Osteocyte (in vitro differentiated cells): ENCODE measurements around the gene MAPRE2. TPM values are rescaled to one million over a fixed set of nuclear protein-coding genes. Genes with fewer than 3 reads are reported as not detected.

Experiments used
- DNase-seq: peaks from one replicate; pipeline ENCODE4 v3.0.0; 2021; ENCODE audit warnings: mixed read lengths; ENCODE audit not compliant: unreplicated experiment; ENCODE audit errors: extremely low spot score
- H3K27ac Mint-ChIP-seq: one replicate; pipeline ENCODE4 v1.8.0; 2021; ENCODE audit warnings: mild to moderate bottlenecking, mixed read lengths; ENCODE audit not compliant: unreplicated experiment
- H3K27me3 Mint-ChIP-seq: one replicate; pipeline ENCODE4 v1.8.0; 2021; ENCODE audit warnings: mixed read lengths; ENCODE audit not compliant: unreplicated experiment
- H3K36me3 Mint-ChIP-seq: one replicate; pipeline ENCODE4 v1.8.0; 2021; ENCODE audit warnings: mixed read lengths; ENCODE audit not compliant: unreplicated experiment
- H3K4me1 Mint-ChIP-seq: one replicate; pipeline ENCODE4 v1.8.0; 2021; ENCODE audit warnings: mixed read lengths; ENCODE audit not compliant: unreplicated experiment
- H3K4me3 Mint-ChIP-seq: one replicate; pipeline ENCODE4 v1.8.0; 2021; ENCODE audit warnings: mild to moderate bottlenecking, moderate library complexity, mixed read lengths; ENCODE audit not compliant: unreplicated experiment
- H3K9me3 Mint-ChIP-seq: one replicate; pipeline ENCODE4 v1.8.0; 2021; ENCODE audit warnings: mixed read lengths; ENCODE audit not compliant: unreplicated experiment
- total RNA-seq: library from RNA; stranded (reverse); gene quantifications from 2 replicates; pipeline ENCODE4 v1.2.1, GENCODE V29; 2021
- TF ChIP-seq, protein P1 (sequence below): fragments of 200-600 bp; sonication (generic); IDR thresholded peaks from 2 replicates; pipeline ENCODE4 v1.5.0; 2021; ENCODE audit warnings: antibody characterized with exemption, mild to moderate bottlenecking, moderate library complexity

The MAPRE2 gene
- total RNA-seq, 1 donor from 2014 or later, result 50.0 TPM

DNA sequence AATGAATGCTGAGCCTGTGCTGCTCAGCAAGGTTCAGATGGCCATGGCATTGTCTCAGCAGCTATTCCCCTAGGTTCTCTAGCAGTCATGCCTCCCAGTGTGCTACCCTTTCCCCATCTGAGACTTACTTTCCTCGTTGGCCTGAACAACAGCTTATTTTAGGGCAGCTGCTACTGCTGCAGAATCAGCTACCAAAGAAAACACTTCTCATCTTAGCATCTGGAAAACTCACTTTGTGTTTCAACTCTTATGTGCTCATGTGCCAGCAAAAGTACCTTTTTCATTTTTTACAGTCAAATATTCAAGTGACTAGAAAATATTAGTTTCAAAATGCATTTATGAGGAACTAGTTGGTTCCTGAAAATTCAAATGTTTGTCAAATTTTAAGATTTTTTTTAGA lies 139.2 kb downstream of the MAPRE2 start:
- TF ChIP-seq, protein P1, sequence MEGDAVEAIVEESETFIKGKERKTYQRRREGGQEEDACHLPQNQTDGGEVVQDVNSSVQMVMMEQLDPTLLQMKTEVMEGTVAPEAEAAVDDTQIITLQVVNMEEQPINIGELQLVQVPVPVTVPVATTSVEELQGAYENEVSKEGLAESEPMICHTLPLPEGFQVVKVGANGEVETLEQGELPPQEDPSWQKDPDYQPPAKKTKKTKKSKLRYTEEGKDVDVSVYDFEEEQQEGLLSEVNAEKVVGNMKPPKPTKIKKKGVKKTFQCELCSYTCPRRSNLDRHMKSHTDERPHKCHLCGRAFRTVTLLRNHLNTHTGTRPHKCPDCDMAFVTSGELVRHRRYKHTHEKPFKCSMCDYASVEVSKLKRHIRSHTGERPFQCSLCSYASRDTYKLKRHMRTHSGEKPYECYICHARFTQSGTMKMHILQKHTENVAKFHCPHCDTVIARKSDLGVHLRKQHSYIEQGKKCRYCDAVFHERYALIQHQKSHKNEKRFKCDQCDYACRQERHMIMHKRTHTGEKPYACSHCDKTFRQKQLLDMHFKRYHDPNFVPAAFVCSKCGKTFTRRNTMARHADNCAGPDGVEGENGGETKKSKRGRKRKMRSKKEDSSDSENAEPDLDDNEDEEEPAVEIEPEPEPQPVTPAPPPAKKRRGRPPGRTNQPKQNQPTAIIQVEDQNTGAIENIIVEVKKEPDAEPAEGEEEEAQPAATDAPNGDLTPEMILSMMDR, result no peak
- DNase-seq, result no peak
- Mint-ChIP-seq H3K4me1 (no peaks in the 10 kb centered on the region), H3K36me3 (no peaks in the 10 kb centered on the region), H3K4me3 (no peak overlapping the region), H3K9me3 (peaks cover 13% of the 10 kb centered on the region), H3K27ac (no peak overlapping the region), H3K27me3 (peaks cover 23% of the 10 kb centered on the region)

DNA sequence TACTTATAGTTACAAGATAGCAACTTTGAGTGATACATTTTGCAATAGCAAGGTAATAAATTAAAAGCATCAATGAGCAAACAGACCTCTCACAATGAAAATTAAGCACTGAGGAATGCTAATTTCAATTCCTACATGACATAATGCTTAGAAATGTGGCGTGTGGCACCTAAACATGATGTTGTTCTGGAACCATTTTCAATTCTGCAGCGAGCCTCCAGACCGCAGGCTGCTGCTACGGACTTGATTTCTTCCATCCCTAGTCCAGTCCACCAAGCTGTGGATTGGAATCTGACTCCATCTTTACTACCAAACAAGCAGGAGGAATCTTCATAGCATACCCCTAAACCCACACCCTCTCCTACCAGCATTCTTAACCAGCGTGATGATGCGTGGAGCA lies 140.9 kb downstream of the MAPRE2 start:
- no peaks in the 10 kb centered on the region for H3K36me3 Mint-ChIP-seq
- no peak overlapping the region for H3K27ac Mint-ChIP-seq
- H3K4me1 Mint-ChIP-seq, result no peaks in the 10 kb centered on the region
- peaks cover under 1% of the 10 kb centered on the region for H3K9me3 Mint-ChIP-seq
- H3K4me3 Mint-ChIP-seq, result no peak overlapping the region
- TF ChIP-seq, protein P1, result no peak
- H3K27me3 Mint-ChIP-seq, result peaks cover 18% of the 10 kb centered on the region
- no peak for DNase-seq

DNA sequence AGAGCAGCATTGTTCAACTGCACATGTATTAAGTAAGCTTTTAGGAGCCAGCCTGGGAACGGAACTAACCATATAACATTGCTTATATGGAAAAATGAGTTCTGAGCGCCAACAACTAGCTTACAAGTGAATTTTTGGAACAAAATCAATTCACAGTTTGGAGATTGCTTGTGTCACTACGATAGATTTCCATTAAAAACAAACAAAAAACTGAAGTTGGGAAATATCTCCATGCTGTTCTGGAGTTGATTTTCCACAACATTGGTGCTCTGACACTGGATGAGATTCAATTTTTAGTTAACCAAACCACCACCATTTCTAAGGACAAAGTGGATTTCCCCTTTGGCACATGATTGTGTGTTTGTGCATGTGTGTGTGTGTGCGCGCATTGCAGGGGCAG lies 142.7 kb downstream of the MAPRE2 start:
- Mint-ChIP-seq H3K27me3 (peaks cover 18% of the 10 kb centered on the region), H3K9me3 (no peaks in the 10 kb centered on the region), H3K4me1 (no peaks in the 10 kb centered on the region), H3K27ac (no peak overlapping the region), H3K4me3 (no peak overlapping the region), H3K36me3 (no peaks in the 10 kb centered on the region)
- TF ChIP-seq, protein P1, result no peak
- DNase-seq, result no peak

DNA sequence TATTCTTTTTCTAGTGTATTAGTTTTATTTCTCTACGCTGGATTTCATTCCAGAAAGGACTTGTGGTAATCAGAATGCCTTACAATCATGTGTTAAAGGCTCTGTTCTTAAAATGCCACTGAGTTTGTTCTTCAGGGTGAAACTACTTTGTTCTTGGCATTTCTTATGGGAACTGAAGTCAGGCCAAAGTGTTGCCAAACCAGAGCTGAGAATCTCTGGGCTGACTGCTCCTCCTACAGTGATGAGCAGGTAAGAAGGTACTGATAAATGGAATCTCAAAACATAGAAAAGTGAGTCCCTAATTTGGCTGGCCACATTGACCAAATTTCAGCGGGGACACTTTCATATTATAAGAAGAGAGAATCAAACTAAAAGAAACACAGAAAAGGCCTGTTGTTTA lies 144.6 kb downstream of the MAPRE2 start:
- TF ChIP-seq, protein P1, result no peak
- H3K36me3 Mint-ChIP-seq, result no peaks in the 10 kb centered on the region
- no peak for DNase-seq
- no peak overlapping the region for H3K4me3 Mint-ChIP-seq
- peaks cover 18% of the 10 kb centered on the region for H3K27me3 Mint-ChIP-seq
- H3K27ac Mint-ChIP-seq, result no peak overlapping the region
- no peaks in the 10 kb centered on the region for H3K9me3 Mint-ChIP-seq
- no peaks in the 10 kb centered on the region for H3K4me1 Mint-ChIP-seq

DNA sequence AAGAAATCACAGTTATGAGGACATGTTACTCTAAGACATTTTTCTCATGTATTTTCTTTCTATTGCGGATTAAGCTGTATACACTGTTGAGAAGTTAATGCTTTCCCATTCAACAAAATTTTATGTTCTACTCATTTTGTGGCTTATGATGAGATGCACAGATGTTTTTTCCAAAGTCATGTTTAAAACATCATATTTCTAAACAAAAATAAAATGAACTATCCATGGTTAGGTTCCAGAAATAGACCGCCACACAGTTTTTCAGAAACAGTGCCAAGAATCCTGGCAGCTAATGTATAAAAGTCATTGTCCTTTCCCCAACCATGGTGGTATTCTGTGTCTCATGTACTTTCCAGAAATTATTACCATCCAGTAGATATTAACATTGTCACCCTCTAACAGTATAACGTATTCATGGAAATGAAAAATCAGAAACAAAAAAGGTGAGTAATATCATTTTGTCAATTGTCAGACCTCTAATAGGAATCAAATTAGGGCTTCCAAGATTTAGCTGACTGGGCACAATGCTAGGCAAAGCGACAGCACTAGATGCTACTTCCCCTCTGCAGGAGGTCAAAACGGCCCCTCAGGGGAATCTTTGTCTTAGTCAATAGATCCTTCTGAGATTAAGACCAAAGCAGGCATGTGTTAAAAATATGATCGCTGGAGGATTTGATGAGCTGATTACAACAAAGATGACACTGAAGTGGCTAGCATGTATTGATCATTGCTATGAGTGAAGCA lies 145.2 kb downstream of the MAPRE2 start:
- Mint-ChIP-seq H3K9me3 (no peaks in the 10 kb centered on the region), H3K4me1 (no peaks in the 10 kb centered on the region), H3K4me3 (no peak overlapping the region), H3K36me3 (no peaks in the 10 kb centered on the region), H3K27me3 (peaks cover 16% of the 10 kb centered on the region), H3K27ac (no peak overlapping the region)
- no peak for DNase-seq
- TF ChIP-seq, protein P1, result no peak
